Stimulated activated CD8-positive, alpha-beta memory T cell treated with anti-CD3 and anti-CD28 coated beads, Interleukin-4, amount 100 ng/mL, for 24 hours (primary cell): ENCODE results near the gene USP26.
"Not testable (repeated sequence)": the region's sequence is repeated elsewhere in the genome, so short reads cannot be mapped to it uniquely, and the experiment has no call there.

ENCODE experiments used
- DNase-seq: peaks from one replicate; pipeline ENCODE4 v3.0.0-alpha.2; 2020; ENCODE audit warnings: low read depth

Gene USP26

DNA sequence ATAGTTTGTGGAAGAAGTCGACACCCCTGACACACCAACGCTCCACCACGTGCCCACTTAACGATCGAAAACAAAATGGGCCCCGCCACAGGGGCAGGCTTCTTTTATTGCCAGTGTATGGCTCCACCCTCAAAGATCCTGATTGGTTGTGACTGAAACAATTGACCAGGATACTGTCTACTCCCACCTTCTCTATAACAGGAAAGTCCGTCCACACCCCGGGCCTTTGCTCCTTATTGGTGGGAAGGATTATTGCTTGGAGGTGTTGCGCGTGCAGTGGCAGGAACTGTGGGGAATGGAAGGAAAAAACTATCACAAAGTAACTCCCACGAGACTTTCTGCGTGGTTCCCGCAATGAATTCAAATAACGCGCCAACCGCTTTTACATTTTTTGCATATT, at the start of gene USP26:
USP26 (minus strand) TSS at position 79 of the 400 bp plus-strand sequence. CDS start 68,889 bp downstream, outside the sequence.
- DNase-seq = no peak

DNA sequence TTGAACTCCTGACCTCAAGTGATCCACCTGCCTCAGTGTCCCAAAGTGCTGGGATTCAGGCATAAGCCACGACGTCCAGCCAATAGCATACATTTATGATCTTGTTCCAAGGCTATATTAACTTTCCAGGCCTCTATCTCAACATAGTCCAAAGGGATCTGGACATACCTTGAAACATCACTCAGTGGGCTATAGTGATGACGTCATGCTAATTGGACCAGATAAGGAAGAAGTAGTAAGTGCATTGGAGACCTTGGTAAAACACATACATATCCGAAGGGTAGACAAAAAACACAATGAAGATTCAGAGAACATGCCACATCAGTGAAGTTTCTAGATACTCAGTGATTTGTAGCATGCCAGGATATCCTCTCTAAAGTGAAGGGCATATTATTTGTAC, 37.4 kb upstream of the USP26 start:
- DNase-seq = no peak

- no peak for DNase-seq
Measured at GRCh38 chrX:133120406-133120805, 23.5 kb upstream of the USP26 start.

DNA sequence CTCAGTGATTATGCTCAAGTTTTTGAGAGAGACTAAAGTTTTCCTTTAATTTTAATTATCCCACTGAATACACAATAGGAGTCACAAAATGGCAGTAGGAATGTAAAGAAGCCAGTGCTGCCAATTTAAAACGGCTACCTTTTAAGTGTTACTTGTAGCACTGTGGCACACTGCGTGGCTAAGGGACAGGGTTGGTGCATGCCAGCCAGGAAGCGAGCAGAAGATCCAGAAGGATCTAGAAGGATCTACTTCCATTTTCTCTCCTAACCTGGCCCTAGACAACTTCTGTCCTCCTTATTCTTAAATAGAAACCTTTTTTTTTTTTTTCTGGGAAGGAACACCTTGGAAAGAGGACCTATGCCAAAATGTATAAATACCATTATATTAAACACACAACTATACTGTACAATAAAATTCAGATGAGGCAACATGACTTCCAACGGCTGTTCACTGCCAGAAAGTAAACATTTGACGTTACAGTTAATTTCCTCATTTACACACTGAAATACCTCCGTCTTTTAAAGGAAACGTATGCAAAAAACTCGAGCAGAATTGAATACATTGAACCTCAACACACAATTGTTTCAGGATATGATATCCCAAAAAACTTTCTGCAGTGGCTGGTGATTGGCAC, 2.7 kb downstream of the USP26 start:
- DNase-seq = no peak

DNA sequence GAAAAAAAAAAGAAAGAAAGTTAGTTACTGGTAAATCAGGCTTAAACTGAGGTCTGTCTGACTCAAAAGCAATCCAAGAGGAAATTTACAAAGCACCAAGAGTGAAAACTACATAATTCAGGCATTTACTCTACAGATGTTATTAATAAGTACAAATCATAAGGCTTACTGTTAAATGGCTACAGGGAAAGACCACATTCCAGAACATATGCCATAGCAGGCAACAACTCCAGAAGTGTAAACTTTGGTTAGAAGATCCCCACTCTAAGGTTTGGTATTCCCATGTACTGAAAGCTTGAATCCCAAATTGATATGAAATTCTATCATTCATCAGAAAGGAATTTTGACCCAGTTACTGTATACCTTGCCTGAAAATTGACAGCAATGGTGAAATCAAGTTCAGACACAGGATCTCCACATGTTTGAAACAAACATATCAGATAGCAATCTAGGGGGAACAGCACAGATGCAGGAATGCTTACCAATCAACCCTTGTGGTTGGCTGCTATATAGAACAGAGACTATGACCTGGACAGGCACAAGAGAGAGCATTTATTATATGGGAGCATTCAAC, 6.6 kb downstream of the USP26 start:
- DNase-seq = no peak

GRCh38 chrX:133089411-133089810, 7.5 kb downstream of the USP26 start:
- DNase-seq = no peak

DNA sequence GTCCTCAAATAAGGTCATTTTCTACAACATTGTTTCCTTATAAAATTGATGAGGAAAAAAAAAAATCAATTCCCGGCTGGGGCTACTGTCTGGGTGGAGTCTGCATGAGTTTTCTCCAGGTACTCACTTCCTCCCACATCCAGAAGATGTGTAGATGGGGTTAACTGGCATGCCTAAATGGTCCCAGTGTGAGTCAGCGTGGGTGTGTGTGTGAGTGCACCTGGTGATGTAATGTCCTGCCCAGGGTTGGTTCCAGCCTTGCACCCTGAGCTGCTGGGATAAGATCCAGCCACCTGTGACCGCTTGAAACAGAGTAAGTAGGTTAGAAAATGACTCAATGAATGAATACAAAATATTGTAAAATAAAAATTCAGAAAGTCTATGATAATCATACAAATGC, 11.1 kb downstream of the USP26 start:
- DNase-seq = no peak

GRCh38 chrX:133085056-133085455, 11.9 kb downstream of the USP26 start:
- DNase-seq = not testable (repeated sequence)

DNA sequence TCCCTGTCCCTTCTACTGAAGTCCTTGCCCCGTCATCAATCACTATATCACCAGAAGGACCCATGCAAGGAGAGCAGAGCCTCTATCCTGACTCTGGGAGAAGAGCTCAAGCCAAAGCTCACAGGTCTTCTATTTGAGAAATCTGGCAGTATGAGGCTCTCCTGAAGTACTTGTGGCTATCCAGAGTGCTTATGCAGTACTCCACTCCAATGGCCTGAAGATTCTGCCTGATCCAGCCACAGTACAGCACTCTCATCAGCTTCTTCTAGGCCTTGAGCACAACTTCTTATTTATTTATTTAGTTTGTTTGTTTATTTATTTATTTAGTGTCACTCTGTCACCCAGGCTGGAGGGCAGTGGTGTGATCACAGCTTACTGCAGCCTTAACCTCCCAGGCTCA, 13.0 kb downstream of the USP26 start:
- no peak for DNase-seq

DNA sequence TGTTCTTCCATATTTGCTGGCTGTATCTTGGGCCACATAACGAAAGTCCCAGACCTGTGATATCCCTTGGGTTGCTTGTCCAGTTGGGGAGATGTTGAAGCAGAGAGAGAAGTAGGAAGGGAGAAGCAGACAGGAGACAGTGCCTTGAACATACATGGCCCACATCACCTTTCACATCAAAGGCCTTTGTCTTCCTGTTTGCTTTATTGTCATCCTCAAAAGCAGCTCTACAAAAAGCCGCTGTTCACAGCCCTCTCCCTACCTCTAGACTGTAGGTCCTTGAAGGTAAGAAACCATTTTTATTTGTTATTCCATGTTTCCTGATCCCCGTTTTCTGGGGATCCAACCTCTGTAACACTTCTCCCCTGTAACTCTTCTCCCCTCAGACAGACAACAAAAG, 14.9 kb downstream of the USP26 start:
- DNase-seq = no peak

DNA sequence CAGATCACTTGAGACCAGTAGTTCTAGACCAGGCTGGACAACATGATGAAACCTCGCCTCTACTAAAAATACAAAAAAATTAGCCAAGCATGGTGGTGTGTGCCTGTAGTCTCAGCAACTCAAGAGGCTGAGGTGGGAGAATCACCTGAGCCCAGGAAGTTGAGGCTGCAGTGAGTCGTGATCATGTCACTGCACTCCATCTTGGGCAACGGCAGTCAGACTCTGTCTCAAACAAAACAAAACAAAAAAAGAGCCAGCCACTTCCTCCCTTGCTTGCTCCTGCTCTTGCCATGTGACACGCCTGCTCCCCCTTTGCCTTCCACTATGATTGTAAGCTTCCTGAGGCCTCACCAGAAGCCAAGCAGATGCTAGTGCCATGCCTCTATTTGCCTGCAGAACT, 19.1 kb downstream of the USP26 start:
- DNase-seq = not testable (repeated sequence)

GRCh38 chrX:133072566-133072965, 24.3 kb downstream of the USP26 start:
- DNase-seq = no peak

- DNase-seq = no peak
Measured at GRCh38 chrX:133068461-133068860, 28.4 kb downstream of the USP26 start.

GRCh38 chrX:133056341-133056740, 40.6 kb downstream of the USP26 start:
- DNase-seq = no peak

- no peak for DNase-seq
Measured at GRCh38 chrX:133054761-133055405, 42.0 kb downstream of the USP26 start.

DNA sequence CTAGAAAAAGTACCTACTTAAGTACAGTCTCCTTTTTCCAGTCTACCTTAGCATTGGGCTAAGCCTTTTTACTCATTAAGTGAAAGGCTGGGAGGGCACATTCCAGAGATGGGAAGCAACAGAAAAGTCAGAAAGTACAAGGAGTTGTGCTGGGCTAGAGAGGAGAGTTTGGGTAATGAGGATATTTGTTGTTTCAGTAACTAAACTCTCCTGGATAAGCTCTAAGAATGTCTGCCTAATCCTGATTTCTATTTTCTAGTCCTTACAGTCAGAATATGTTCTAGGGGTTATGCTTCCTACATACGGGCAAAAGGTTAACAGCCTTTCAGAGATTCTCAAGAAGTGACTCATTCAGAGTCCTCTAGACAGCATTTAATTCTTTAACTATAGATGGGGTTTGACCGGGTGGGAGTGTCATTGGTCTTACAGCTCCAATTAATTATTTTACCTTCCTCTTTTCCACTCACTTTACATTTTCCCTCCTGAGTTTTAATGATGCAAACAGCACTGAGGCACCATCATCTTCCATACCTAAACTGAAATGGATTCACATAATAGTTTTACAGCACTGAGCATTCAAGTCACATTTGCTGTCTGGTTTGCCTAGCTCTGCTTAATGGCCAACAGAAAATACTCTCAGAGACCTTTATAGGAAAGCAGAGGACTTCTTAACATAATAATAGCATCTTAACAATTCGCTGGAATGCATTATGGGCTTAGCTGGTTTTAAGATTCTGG, 42.9 kb downstream of the USP26 start:
- DNase-seq = no peak

GRCh38 chrX:133048751-133049150, 48.2 kb downstream of the USP26 start:
- DNase-seq = no peak

DNA sequence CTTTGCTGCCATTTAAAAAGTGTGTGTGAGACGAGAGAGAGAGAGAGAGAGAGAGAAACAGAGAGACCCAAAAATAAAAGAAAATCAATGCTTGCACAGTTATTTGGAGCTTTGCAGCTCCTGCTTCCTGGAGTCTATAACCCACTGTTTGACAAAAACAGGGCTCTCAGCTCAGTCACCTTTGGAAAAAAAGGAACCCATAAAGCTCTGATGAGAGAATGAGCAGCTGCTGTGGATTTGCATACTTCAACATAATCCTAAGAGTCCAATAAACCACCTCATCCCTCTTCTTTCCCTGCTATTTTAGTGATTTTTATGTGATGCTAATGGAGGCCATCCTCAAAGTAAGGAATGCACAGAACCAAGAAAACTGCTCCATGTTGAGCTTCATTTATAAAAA, 50.3 kb downstream of the USP26 start:
- DNase-seq = no peak

GRCh38 chrX:133045986-133046385, 50.9 kb downstream of the USP26 start:
- no peak for DNase-seq

DNA sequence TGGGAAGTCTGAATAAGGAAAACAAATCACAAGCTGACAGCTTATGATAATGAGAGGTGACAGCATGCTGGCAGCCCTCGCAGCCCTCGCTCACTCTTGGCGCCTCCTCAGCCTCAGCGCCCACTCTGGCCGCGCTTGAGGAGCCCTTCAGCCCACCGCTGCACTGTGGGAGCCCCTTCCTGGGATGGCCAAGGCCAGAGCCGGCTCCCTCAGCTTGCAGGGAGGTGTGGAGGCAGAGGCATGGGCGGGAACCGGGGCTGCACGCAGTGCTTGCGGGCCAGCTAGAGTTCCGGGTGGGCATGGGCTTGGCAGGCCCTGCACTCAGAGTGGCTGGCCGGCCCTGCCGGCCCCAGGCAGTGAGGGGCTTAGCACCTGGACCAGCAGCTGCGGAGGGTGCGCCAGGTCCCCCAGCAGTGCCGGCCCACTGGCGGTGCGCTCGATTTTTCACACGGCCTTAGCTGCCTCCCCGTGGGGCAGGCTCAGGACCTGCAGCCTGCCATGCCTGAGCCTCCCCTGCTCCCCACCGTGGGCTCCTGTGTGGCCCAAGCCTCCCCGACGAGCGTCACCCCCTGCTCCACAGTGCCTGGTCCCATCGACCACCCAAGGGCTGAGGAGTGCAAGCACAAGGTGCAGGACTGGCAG, 52.6 kb downstream of the USP26 start:
- not testable (repeated sequence) for DNase-seq

- no peak for DNase-seq
Measured at GRCh38 chrX:133042260-133042659, 54.6 kb downstream of the USP26 start.

- DNase-seq = no peak
Measured at GRCh38 chrX:133033010-133033409, 63.9 kb downstream of the USP26 start.
